ENCODE data around the gene FSCN2. TPM values are rescaled to one million over a fixed set of nuclear protein-coding genes. Genes with fewer than 3 reads are reported as not detected.

FSCN2 gene
- total RNA-seq, 3 donors from 2014 or later (not counting 1 experiment from before 2014, with no cell fraction given), result 0.26 to 2.6 (median 1.0) TPM

DNA sequence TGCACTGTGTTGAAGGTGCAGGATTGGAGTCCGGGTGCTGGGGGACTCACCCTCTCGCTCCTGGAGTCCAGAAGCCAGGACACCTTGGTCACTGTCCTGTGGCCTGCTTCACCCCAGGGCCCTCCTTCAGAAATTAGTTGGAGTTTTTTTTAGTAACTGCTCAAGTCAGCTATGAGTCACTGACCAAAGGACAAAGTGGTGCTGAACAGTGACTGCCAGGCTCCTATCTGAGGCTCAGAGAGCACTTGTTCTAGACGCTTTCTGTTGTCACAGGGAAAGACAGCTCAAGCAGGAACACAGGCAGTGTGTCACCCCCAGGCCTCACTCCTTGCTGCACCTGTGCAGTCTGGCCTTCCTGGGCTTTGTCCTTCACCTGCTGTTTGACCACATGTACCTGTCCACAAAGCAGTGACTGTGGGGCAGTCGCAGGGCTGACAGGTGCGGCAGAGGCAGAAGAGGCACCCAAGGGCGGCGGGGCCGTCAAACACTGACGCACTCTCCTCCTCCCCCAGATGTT lies 28.1 kb downstream of the FSCN2 start:
- Mint-ChIP-seq H3K36me3 (no peaks in the 10 kb centered on the region), H3K9me3 (no peaks in the 10 kb centered on the region), H3K27ac (no peak overlapping the region), H3K27me3 (ENCODE audit: low read depth in 2 of 2) (no peaks in the 10 kb centered on the region), H3K4me3 (no peak overlapping the region), H3K4me1 (peaks cover 21 to 23% of the 10 kb centered on the region in 2 donors)
- intact Hi-C loops (cut with micrococcal nuclease), result no loop called here
- no peak for DNase-seq
- H3K36me3 ChIP-seq (ENCODE audit: control insufficient read depth, insufficient read depth, low read length), result peaks cover 19% of the 10 kb centered on the region
- no peaks in the 10 kb centered on the region for H3K27me3 ChIP-seq (ENCODE audit: control insufficient read depth, insufficient read depth, low read length)
- H3K4me1 ChIP-seq (ENCODE audit: control insufficient read depth, insufficient read depth, low read length), result peaks cover 22% of the 10 kb centered on the region
- WGBS (ENCODE audit: insufficient coverage), result 92% methylated on average over 9 of the region's 9 CpGs
- TF ChIP-seq, protein P1, sequence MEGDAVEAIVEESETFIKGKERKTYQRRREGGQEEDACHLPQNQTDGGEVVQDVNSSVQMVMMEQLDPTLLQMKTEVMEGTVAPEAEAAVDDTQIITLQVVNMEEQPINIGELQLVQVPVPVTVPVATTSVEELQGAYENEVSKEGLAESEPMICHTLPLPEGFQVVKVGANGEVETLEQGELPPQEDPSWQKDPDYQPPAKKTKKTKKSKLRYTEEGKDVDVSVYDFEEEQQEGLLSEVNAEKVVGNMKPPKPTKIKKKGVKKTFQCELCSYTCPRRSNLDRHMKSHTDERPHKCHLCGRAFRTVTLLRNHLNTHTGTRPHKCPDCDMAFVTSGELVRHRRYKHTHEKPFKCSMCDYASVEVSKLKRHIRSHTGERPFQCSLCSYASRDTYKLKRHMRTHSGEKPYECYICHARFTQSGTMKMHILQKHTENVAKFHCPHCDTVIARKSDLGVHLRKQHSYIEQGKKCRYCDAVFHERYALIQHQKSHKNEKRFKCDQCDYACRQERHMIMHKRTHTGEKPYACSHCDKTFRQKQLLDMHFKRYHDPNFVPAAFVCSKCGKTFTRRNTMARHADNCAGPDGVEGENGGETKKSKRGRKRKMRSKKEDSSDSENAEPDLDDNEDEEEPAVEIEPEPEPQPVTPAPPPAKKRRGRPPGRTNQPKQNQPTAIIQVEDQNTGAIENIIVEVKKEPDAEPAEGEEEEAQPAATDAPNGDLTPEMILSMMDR (IDR thresholded peaks at IDR 0.05), result no peak
- H3K9me3 ChIP-seq (ENCODE audit: control insufficient read depth, insufficient read depth, low read length), result no peaks in the 10 kb centered on the region
- H3K27ac ChIP-seq (ENCODE audit: low read length), result no peak overlapping the region
- H3K4me3 ChIP-seq (ENCODE audit: low read length), result no peak overlapping the region
- ATAC-seq, result no peak

DNA sequence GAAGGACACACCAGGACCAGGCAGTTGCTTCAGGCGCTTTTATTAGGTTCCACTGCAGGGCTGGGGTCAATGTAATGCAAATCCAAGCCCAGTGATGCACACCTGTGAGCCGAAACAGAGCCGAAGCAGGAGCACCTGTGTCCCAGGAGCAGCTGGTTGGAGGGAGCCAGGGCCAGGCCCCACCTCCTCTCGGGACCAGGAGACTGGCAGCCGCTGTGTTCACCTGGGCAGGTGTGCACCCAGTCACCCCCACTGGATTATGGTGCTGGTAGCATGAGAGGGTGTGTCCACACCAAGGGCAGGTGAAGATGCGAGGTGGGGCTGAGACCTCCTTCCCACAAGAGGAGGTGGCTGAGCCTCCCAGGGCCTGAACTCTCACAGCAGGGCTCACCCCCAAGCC lies 28.7 kb downstream of the FSCN2 start:
- no peak overlapping the region for H3K4me3 ChIP-seq (ENCODE audit: low read length)
- H3K9me3 Mint-ChIP-seq, result no peaks in the 10 kb centered on the region
- peaks cover 19% of the 10 kb centered on the region for H3K36me3 ChIP-seq (ENCODE audit: control insufficient read depth, insufficient read depth, low read length)
- H3K27me3 ChIP-seq (ENCODE audit: control insufficient read depth, insufficient read depth, low read length), result no peaks in the 10 kb centered on the region
- no peaks in the 10 kb centered on the region for H3K36me3 Mint-ChIP-seq
- no peak overlapping the region for H3K4me3 Mint-ChIP-seq
- no peaks in the 10 kb centered on the region for H3K27me3 Mint-ChIP-seq (ENCODE audit: low read depth in 2 of 2)
- ATAC-seq, result no peak
- no peak overlapping the region for H3K27ac Mint-ChIP-seq
- TF ChIP-seq, protein P1 (IDR thresholded peaks at IDR 0.05), result no peak
- DNase-seq, result no peak
- intact Hi-C loops (cut with micrococcal nuclease), result no loop called here
- H3K4me1 Mint-ChIP-seq, result peaks cover 16 to 18% of the 10 kb centered on the region in 2 donors
- H3K27ac ChIP-seq (ENCODE audit: low read length), result no peak overlapping the region
- peaks cover 22% of the 10 kb centered on the region for H3K4me1 ChIP-seq (ENCODE audit: control insufficient read depth, insufficient read depth, low read length)
- no peaks in the 10 kb centered on the region for H3K9me3 ChIP-seq (ENCODE audit: control insufficient read depth, insufficient read depth, low read length)
- WGBS (ENCODE audit: insufficient coverage), result 94% methylated on average over 6 of the region's 6 CpGs

DNA sequence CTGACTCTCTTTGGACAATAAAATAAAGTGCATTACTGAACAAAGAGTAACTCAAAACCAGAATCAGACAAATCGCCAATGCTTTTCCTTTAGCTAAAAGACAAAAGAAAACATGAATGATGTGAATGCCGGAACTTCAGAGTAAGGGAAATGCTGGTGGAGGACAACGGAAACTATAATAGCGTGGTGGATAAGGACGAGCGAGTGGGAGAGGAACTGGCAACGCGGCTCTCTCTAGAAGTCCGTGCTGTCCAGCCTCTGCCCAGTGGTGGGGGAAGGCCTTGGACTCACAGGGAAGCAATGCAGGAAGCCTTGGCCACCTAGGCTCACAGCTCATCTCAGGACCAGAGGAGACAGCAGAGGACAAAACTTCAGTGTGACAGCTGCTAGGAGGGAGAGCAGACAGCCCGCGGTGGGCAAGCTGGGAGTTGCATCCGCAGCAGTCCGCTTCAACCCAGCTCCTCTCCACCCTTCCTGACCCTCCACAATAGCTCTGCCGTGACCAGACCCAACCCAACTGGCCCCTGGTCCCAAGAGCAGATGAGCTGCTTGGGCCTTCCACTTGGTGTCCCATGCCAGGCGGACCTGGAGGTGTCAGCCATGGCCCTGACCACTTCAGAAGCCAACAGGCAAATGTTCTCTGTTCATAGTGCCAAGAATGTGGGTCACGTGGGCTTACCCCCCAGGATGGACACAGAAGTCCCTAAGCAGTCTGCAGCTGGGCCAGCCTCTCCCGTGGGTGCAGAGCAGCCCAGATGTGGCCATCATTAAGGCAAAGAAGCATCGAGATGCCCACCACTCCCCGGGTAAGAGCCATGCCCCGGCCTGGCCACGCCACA lies 29.3 kb downstream of the FSCN2 start:
- ATAC-seq, result no peak
- H3K4me1 ChIP-seq (ENCODE audit: control insufficient read depth, insufficient read depth, low read length), result peaks cover 22% of the 10 kb centered on the region
- H3K27me3 ChIP-seq (ENCODE audit: control insufficient read depth, insufficient read depth, low read length), result no peaks in the 10 kb centered on the region
- no peaks in the 10 kb centered on the region for H3K27me3 Mint-ChIP-seq (ENCODE audit: low read depth in 2 of 2)
- no peak overlapping the region for H3K4me3 Mint-ChIP-seq
- H3K36me3 ChIP-seq (ENCODE audit: control insufficient read depth, insufficient read depth, low read length), result peaks cover 19% of the 10 kb centered on the region
- no peak overlapping the region for H3K27ac ChIP-seq (ENCODE audit: low read length)
- TF ChIP-seq, protein P1 (IDR thresholded peaks at IDR 0.05), result no peak
- peaks cover 16 to 18% of the 10 kb centered on the region in 2 donors for H3K4me1 Mint-ChIP-seq
- no peak overlapping the region for H3K27ac Mint-ChIP-seq
- no peaks in the 10 kb centered on the region for H3K9me3 ChIP-seq (ENCODE audit: control insufficient read depth, insufficient read depth, low read length)
- no peak for DNase-seq
- 94% methylated on average over 21 of the region's 21 CpGs for WGBS (ENCODE audit: insufficient coverage)
- H3K36me3 Mint-ChIP-seq, result no peaks in the 10 kb centered on the region
- no peaks in the 10 kb centered on the region for H3K9me3 Mint-ChIP-seq
- H3K4me3 ChIP-seq (ENCODE audit: low read length), result no peak overlapping the region
- intact Hi-C loops (cut with micrococcal nuclease), result no loop called here

All from natural killer cell (primary cell).